Measurements from ENCODE around the gene PSMB4. TPM values are rescaled to one million over a fixed set of nuclear protein-coding genes. Genes with fewer than 3 reads are reported as not detected.

The PSMB4 gene
- total RNA-seq, 1 experiment from 2014 or later: 565 TPM

- ChIA-PET POLR2A (ENCODE audit: low non-redundant PET) (no interaction called here), CTCF (no interaction called here)
- TF ChIP-seq CTCF (conservative IDR thresholded peaks at IDR 0.05; ENCODE audit: low read depth, low read length) (no peak), EZH2 (IDR thresholded peaks at IDR 0.05; ENCODE audit: borderline replicate concordance, low read depth, low read length, poor library complexity, severe bottlenecking) (no peak)
- Histone ChIP-seq H3K27ac (ENCODE audit: low read depth, low read length, poor library complexity, severe bottlenecking) (no peak overlapping the region), H3K4me3 (ENCODE audit: low read depth, low read length, poor library complexity, severe bottlenecking) (no peak overlapping the region), H3K36me3 (ENCODE audit: insufficient read depth, low read length, poor library complexity, severe bottlenecking) (no peaks in the 10 kb centered on the region), H3K27me3 (replicated peaks; ENCODE audit: insufficient read depth, low read depth, low read length, poor library complexity) (no peaks in the 10 kb centered on the region), H3K4me1 (ENCODE audit: insufficient read depth, low read length, poor library complexity, severe bottlenecking) (no peaks in the 10 kb centered on the region), H3K9me3 (ENCODE audit: low read depth, low read length, poor library complexity, severe bottlenecking) (no peaks in the 10 kb centered on the region)
- intact Hi-C loops (cut with micrococcal nuclease; ENCODE audit: unreplicated experiment): no loop called here
- DNase-seq (ENCODE audit: low spot score): no peak
- no TSS peak for BruUV-seq (replicated peaks)
These were observed 42.7 kb upstream of the PSMB4 start for GRCh38 chr1:151356696-151357095.

- TF ChIP-seq CTCF (conservative IDR thresholded peaks at IDR 0.05; ENCODE audit: low read depth, low read length) (no peak), EZH2 (IDR thresholded peaks at IDR 0.05; ENCODE audit: borderline replicate concordance, low read depth, low read length, poor library complexity, severe bottlenecking) (no peak)
- no peaks in the 10 kb centered on the region for H3K36me3 ChIP-seq (ENCODE audit: insufficient read depth, low read length, poor library complexity, severe bottlenecking)
- H3K4me1 ChIP-seq (ENCODE audit: insufficient read depth, low read length, poor library complexity, severe bottlenecking): no peaks in the 10 kb centered on the region
- DNase-seq (ENCODE audit: low spot score): no peak
- H3K27ac ChIP-seq (ENCODE audit: low read depth, low read length, poor library complexity, severe bottlenecking): no peak overlapping the region
- H3K27me3 ChIP-seq (replicated peaks; ENCODE audit: insufficient read depth, low read depth, low read length, poor library complexity): no peaks in the 10 kb centered on the region
- no TSS peak for BruUV-seq (replicated peaks)
- intact Hi-C loops (cut with micrococcal nuclease; ENCODE audit: unreplicated experiment): no loop called here
- H3K9me3 ChIP-seq (ENCODE audit: low read depth, low read length, poor library complexity, severe bottlenecking): peaks cover 3% of the 10 kb centered on the region
- POLR2A ChIA-PET (ENCODE audit: low non-redundant PET): no interaction called here
- CTCF ChIA-PET: no interaction called here
- H3K4me3 ChIP-seq (ENCODE audit: low read depth, low read length, poor library complexity, severe bottlenecking): no peak overlapping the region
These were observed 37.5 kb upstream of the PSMB4 start for GRCh38 chr1:151361883-151362282.

GRCh38 chr1:151362308-151363155 is 36.8 kb upstream of the PSMB4 start:
- TF ChIP-seq CTCF (conservative IDR thresholded peaks at IDR 0.05; ENCODE audit: low read depth, low read length) (no peak), EZH2 (IDR thresholded peaks at IDR 0.05; ENCODE audit: borderline replicate concordance, low read depth, low read length, poor library complexity, severe bottlenecking) (no peak)
- CTCF ChIA-PET: no interaction called here
- BruUV-seq (replicated peaks): no TSS peak
- H3K4me3 ChIP-seq (ENCODE audit: low read depth, low read length, poor library complexity, severe bottlenecking): no peak overlapping the region
- no peak for DNase-seq (ENCODE audit: low spot score)
- H3K27me3 ChIP-seq (replicated peaks; ENCODE audit: insufficient read depth, low read depth, low read length, poor library complexity): no peaks in the 10 kb centered on the region
- H3K36me3 ChIP-seq (ENCODE audit: insufficient read depth, low read length, poor library complexity, severe bottlenecking): no peaks in the 10 kb centered on the region
- H3K27ac ChIP-seq (ENCODE audit: low read depth, low read length, poor library complexity, severe bottlenecking): no peak overlapping the region
- POLR2A ChIA-PET (ENCODE audit: low non-redundant PET): no interaction called here
- no peaks in the 10 kb centered on the region for H3K4me1 ChIP-seq (ENCODE audit: insufficient read depth, low read length, poor library complexity, severe bottlenecking)
- peaks cover 3% of the 10 kb centered on the region for H3K9me3 ChIP-seq (ENCODE audit: low read depth, low read length, poor library complexity, severe bottlenecking)
- intact Hi-C loops (cut with micrococcal nuclease; ENCODE audit: unreplicated experiment): no loop called here
